ENCODE results near the gene AGPAT1. TPM values are rescaled to one million over a fixed set of nuclear protein-coding genes. Genes with fewer than 3 reads are reported as not detected.

AGPAT1 gene, protein sequence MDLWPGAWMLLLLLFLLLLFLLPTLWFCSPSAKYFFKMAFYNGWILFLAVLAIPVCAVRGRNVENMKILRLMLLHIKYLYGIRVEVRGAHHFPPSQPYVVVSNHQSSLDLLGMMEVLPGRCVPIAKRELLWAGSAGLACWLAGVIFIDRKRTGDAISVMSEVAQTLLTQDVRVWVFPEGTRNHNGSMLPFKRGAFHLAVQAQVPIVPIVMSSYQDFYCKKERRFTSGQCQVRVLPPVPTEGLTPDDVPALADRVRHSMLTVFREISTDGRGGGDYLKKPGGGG
- 26.5 and 29.1 TPM in 2 replicates for total RNA-seq

DNA sequence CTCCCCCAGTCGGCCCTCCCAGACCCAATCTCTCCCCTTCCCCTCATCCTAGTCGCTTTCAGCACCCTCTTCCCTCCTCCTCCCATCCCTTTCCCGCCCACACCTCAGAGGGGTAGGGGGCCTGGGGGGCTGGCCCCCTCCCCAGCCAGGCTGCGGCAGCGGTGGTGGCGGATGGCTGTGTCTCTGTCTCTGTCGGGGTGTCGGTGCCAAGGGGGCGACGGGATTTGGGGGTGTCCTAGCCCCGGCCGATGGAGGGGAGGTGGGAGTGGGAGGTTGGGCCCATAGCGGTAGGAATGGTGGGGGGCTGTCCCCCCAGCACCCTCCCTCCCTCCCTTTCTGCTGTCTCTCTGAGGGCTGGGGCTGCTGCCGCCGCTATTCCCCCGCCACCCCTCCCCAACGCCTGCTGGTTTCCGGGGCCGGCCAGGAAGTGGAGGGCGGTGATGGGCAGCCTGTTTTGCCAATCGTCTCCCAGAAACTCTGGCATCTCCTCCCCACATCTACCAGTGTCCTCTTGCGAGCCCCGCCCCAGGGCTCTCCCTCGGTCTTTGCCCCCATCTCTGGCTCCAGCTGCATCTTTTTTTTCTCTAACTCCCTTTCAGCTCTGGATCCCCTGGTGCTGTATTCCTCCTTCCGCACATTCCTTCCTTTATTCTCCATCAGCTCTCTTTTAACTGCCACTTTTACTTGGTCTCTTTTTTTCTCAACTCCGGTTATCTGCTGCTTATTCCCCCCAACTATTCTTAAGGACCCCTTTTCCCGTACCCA lies at the start of gene AGPAT1:
AGPAT1 (minus strand) TSS at position 374 of the 765 bp plus-strand sequence. CDS start 4,588 bp downstream, outside the sequence.

DNA sequence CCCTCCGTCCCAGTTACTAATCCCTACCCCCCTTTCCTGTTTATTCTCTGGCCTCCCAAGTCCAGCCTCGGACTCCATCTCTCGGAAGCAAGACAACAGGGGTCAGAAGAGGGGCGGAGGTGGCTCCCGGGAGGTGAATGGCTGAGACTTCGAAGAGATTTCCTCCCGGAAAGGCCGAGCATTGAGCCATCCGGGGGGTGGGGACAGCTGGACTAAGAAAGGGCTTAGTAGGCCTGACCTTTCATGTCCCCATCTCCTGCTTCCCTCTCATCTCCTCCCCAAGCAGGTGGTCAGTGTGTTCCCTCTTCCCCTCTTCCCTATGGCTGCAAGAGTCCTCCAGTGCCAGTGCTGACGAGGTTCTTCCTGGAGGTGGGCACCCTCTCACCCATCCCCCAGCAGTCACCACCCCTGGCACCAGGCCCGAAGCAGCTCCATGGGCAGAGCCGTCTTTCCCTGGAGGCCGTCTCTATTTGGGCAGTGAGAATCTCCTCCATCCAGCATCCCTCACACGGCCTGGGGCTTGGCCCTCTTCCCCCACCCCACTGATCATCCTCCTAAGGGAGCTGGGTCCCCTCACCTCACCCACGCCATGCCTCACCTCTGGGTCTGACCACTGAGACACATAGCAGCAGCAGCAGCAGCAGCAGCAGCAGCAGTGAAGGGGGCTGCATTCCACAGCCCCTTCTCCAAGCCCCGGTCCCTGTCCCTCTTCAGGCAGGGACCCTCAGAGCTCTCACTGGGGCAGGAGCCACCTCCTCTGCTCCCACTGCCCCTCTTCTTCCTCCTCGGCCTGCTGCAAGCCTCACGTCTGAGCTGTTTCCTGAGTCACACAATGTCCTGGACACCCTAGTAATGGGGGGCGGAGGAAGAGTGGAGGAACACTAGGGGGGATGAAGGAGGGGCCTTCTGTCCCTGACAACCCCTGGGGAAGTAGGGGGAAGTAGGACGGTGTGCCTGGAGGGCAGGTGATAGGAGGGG lies 47.7 kb upstream of the AGPAT1 start, which contains the start of gene NOTCH4:
NOTCH4 (minus strand) TSS at position 810 of the 978 bp plus-strand sequence; CDS start at position 671, 139 bp downstream.

DNA sequence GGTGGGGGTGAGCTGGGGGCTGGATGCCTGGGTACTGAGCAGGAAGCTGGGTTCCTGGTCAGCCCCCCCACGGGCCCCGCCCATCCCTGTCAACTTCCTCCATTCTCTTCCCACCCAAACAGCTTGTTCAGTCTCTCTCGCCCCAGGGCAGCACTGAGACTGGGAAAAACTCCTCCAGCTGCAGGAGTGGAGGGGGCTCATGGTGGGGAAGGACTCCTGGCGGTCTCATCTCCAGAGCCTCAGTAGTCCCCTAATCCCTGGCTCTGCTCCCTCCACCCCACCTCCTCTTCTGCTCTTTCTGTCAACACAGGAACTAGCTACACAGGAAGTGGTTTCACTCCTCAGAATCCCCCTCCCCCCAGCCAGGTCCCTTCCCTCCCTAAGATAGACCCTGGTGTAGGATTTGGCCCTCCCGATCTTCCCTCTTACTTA lies 16.7 kb upstream of the AGPAT1 start, which contains the start of gene GPSM3:
GPSM3 (minus strand) TSS at position 36 of the 432 bp plus-strand sequence. CDS start 130 bp downstream, outside the sequence.

DNA sequence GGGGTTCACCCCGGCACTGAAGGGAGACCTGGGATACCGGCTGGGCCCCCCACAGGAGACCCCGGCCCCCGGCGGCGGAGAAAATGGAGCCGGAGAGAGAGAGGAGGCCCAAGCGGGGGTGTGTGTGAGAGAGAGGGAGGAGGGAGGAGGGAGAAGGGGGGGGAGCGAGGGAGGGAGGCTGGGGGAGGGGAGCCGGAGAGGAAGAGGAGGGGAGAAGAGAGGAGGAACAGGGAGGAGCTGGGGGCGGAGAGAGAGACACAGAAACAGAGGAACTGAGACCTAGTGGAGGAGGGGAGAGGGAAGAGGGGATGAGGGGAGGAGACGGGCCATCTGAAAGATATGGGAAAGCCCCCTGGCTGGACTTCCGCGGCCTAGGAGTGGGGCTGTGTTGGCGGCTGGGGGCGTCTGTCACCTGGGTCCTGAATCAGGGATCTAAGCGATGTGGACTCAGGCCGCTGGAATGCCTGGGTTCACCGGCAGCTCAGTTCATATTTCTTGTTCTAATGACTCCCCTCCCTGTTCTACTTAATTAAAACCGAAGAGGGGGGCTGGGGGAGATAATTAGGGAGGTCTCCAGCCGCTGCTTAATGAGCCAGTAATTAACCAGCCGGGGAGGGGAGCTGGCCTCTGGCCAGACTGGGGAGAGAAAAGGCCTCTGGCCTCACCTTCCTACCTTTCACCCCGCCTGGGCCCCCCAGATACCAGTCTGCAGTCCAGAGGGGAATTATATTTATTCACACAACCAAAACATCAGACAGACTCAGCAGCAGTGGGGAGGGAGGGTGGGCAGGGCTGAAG lies 14.4 kb upstream of the AGPAT1 start, which contains the start of gene PBX2:
PBX2 (minus strand) TSS at position 149 of the 798 bp plus-strand sequence. CDS start 287 bp downstream, outside the sequence.

DNA sequence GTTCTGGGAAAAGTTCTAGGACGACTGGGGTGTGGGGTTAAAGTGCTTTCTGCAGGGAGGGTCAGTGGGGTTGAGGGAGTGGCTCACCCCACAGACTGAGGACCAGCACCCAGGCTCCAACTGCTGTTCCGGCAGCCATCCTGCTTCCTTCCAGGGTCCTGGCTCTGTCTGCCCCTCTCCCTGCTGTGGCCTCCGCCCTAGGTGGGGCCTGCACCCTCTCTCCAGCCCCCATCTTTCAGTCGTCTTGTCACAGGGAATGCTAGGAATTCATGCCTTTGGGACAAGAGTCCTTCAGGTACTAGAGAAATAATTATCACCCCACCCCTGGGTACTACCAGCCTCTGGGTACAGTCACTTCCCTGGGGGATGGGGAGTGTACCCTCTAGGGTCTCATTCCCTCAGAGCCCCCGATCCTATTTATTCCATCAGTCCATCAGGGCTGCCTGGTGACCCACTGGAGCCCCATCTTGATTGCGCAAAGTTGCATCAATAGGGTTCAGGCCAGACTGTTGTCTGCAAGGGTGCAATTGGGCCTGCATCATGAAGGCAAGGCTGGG lies 8.3 kb upstream of the AGPAT1 start, which contains the start of gene AGER:
AGER (minus strand) TSS at position 170 of the 557 bp plus-strand sequence; CDS start at position 139, 31 bp downstream.

DNA sequence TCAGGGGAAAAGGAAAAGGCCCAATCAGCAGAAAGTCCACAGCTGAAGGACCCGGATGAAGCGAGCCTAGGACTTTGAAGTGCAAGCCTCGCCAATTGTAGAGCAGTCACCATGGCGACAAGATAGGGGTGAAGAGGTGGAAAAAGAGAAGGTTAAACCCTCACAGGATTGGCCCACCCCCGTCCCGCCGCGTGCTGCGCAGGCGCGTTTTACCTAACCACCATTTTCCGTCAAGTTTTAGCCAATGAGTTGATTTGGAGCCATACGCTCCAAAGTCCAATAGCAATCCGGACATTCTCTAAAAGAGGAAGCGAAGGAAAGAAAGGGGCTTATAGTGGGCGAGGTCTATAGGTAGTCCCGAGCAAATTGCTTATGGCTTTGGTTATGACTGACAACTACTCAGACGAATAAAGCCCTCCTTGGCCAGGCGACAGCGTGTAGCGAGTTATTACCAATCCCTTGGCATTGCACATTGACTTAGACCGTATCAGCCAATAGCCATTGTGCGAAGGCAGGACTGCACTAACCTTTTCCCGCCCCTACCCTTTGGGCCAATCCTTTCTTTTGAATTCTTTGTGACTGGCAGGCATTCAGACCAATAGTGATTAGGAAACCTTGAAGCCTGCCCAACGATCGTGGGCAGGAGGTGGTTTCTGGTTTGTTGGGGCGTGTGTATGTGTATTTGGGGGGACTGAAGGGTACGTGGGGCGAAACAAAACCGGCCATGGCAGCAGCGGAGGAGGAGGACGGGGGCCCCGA lies 2.1 kb upstream of the AGPAT1 start, which contains the start of gene RNF5:
RNF5 (plus strand) TSS at position 618 of the 759 bp plus-strand sequence; CDS start at position 725, 107 bp downstream.

DNA sequence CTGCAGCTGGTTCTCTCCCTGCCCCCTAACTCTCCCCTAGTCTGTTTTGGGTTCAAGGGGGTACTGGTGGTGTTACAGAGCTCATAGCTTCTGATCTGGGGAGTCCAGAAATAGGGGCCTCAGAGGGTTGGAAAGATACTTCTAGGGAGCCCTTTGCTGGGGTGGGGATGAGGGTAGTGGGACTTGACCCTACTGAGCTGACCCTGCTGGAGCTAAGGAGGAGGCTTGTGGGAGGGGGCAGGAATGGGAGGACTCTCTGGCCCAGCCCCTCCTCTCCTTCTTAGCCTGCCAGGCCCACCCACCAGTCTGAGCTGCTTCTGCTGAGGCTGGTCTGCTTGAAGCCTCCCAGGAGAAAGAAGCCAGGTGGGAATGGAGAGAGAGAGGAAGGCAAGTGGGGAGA lies 11.6 kb downstream of the AGPAT1 start, which contains the start of gene EGFL8:
EGFL8 (plus strand) TSS at position 301 of the 400 bp plus-strand sequence. CDS start 1,571 bp downstream, outside the sequence.

DNA sequence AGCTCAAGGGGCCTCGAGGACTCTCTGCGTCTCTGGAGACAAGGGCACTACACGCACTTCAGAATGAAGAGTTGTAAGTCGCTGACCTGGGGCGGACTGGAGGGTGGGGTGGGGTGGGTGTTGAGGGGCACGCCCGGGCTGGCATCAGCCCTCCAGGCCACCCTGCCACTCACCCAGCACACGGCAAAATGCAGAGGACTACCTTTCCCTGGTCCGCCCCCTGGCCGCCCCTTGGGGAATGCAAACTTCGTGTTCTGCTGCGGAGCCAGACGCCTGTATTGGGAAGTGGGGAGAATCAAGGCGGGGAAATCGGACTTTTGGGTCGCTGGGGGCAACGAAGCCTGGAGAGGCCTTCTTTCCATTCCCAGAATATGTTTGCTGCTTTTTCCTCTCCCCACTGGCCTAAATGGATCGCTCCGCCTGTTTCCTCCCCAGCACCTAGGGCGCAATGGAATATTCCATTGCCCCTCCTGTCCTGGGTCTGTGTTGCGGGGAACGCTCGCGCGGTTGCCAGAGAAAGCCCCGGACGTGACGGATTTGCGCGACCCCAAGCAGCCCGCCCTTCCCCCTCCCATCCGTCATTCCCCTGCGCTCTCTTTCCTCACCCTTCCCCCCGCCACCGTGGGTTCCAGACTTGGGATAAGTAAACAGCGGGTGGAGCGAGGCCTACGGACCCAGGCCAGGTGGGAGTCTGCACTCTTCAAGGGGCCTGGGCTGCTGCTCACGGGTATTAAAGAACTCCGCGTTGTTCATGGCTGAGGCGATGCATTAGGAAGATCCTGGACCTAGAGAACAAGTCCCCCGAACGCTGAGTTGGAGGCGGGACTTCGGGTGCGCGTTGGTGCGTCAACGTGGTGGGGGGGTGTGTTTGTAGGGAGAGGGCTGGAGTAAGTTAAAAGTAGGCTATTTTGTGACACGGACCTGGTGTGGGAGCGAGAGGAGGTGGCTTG lies 22.0 kb downstream of the AGPAT1 start, which contains the start of gene PPT2:
PPT2 (plus strand) TSS at position 578 of the 950 bp plus-strand sequence. CDS start 454 bp downstream, outside the sequence.

DNA sequence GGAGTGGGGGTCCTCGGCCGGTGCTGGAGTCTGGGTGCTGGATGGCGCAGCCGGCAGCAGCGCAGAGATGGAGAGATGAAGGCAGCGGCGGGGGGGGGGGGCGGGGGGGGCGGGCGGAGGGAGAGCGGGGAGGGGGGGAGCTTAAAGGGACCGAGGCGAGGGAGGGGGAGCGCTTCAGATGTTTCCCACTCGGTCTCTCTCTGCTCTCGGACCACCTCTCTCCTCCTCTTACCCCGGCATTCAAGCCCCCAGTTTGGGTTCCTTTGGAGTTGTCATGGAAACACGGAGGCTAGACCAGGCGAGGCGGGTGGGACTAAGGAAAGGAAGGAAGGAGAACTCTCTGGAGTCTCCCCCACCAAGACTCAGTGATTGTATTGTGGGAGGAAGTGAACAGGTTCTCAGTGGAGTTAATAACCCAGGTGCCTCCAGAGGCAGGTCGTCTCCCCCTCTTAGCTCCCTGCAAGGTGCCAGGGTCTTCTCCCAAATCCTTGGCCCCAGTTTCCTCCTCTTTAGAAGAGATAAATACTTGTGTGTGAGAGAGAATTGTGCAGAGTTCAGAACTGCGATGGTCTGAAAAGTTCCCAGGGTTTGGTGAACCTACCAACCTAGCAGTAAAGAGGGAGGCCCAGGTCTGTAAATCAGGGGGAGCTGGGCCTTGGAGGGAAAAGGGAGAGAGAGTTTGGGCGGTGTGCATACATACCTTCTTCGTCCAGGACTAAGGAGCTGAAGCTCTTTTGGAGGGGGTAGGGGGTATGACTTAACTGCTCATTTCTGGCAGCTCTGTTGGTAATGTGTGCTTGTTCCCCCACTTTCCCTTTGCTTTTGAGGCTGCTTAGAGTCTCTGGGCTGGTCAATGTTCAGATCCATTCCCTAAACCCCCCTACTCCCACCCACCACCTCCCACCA lies 23.8 kb downstream of the AGPAT1 start, which contains the start of gene PRRT1:
PRRT1 (minus strand) TSS at position 77 of the 906 bp plus-strand sequence. CDS start 112 bp downstream, outside the sequence.

DNA sequence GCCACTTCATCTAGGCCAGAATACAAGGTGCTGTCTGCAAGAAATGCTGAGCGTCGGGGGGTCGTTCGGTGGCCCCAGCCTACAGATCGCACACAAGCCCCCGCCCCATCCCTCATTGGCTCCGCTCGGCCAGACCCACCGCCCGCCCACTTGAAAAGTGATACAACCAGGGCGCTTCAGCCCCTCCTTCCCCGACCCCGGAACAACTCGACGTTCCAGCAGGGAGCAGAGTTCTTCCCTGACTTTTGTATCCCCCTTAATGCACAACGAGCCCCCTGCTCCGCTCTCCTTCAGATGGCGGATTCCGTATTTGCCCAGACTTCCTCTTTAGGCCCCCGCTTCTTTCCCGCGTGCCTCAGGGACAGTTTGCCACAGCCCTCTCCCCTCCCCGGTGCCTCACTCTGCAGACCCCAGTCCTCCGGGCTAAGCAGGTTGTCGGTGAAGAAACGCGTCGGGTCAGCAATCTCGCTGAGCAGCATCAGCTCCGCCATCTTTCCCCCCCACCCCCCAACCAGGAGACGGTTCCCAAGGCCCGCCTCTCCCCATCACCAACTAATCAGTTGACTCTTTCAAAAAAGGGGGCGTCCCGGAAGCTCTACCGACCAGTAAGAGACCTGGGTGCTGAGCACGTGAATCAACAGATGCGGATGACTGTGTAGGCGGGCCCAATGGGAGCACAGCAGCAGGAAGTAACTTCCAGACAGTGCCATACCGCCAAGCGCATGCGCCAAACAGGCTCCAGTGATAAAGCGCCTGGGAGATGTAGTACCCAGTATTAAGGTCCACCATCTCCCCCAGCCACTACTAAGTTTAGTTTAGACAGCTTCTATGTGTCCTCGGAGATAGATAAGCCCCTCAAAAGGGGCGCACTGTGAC lies 47.9 kb downstream of the AGPAT1 start, which contains the start of gene ATF6B:
ATF6B (minus strand) TSS at position 530 of the 876 bp plus-strand sequence; CDS start at position 491, 39 bp downstream.

Small RNAs within 50 kb of the gene (small RNA-seq; reads per million reads assigned to genes)
- gene AL662884.1 (not detected), gene MIR6833 (not detected)

Other genes with a start within 250 kb of the AGPAT1 start
- gene C2, start 248.4 kb downstream of the AGPAT1 start, total RNA-seq = 0.59 and 2.9 TPM in 2 replicates
- 6.3 and 10.7 TPM in 2 replicates for gene CFB, start 230.0 kb downstream of the AGPAT1 start, total RNA-seq
- gene NELFE, start 217.1 kb downstream of the AGPAT1 start, total RNA-seq = 97.9 and 114 TPM in 2 replicates
- 55.5 and 55.7 TPM in 2 replicates for gene SKIC2, start 216.9 kb downstream of the AGPAT1 start, total RNA-seq
- gene DXO, start 203.9 kb downstream of the AGPAT1 start, total RNA-seq = 13.5 and 15.1 TPM in 2 replicates
- gene C4A, start 194.0 kb downstream of the AGPAT1 start, total RNA-seq = 1.4 and 2.6 TPM in 2 replicates
- gene C4B, start 161.3 kb downstream of the AGPAT1 start, total RNA-seq = 1.4 and 1.5 TPM in 2 replicates
- under 0.01 TPM in 1 of 2 replicates, not detected in the other for gene CYP21A2, start 137.7 kb downstream of the AGPAT1 start, total RNA-seq
- 99.6 and 179 TPM in 2 replicates for gene TNXB, start 66.7 kb downstream of the AGPAT1 start, total RNA-seq
- 19.5 and 23.3 TPM in 2 replicates for gene ATF6B, start 47.8 kb downstream of the AGPAT1 start, total RNA-seq
- 6.6 and 7.3 TPM in 2 replicates for gene FKBPL, start 45.8 kb downstream of the AGPAT1 start, total RNA-seq
- under 0.01 and 0.20 TPM in 2 replicates for gene PRRT1, start 24.1 kb downstream of the AGPAT1 start, total RNA-seq
- gene PPT2, start 21.9 kb downstream of the AGPAT1 start, total RNA-seq = 9.6 and 10.6 TPM in 2 replicates
- gene EGFL8, start 11.5 kb downstream of the AGPAT1 start, total RNA-seq = 0.73 and 1.4 TPM in 2 replicates
- 15.1 and 18.8 TPM in 2 replicates for gene RNF5, start 2.3 kb upstream of the AGPAT1 start, total RNA-seq
- 0.20 and 1.1 TPM in 2 replicates for gene AGER, start 8.2 kb upstream of the AGPAT1 start, total RNA-seq
- 21.3 and 28.7 TPM in 2 replicates for gene PBX2, start 14.1 kb upstream of the AGPAT1 start, total RNA-seq
- gene GPSM3, start 16.6 kb upstream of the AGPAT1 start, total RNA-seq = 1.1 and 1.4 TPM in 2 replicates
- gene NOTCH4, start 48.0 kb upstream of the AGPAT1 start, total RNA-seq = 0.59 and 0.73 TPM in 2 replicates
- not detected in 2 replicates for gene TSBP1, start 195.8 kb upstream of the AGPAT1 start, total RNA-seq
- not detected in 2 replicates for gene BTNL2, start 231.1 kb upstream of the AGPAT1 start, total RNA-seq

Data from subcutaneous preadipocyte (primary cell).